H9 (cell line): Measurements from ENCODE around the gene ERC2. TPM values are rescaled to one million over a fixed set of nuclear protein-coding genes. Genes with fewer than 3 reads are reported as not detected.

Source experiments
- DNase-seq: peaks from one replicate; pipeline ENCODE4 v3.0.0-alpha.2; 2017
- H2AFZ ChIP-seq: one replicate; pipeline ENCODE4 v1.6.1; 2013; ENCODE audit warnings: mild to moderate bottlenecking, low read length, control low read depth, moderate library complexity
- H2AK5ac ChIP-seq: 2 replicates; pipeline ENCODE4 v1.6.1; 2013; ENCODE audit warnings: low read length, control low read depth, mixed read lengths; ENCODE audit not compliant: insufficient read length
- H2BK120ac ChIP-seq: one replicate; pipeline ENCODE4 v1.6.1; 2013; ENCODE audit warnings: low read depth, mild to moderate bottlenecking, low read length, control low read depth, inconsistent platforms; ENCODE audit not compliant: poor library complexity, severe bottlenecking
- H2BK12ac ChIP-seq: 2 replicates; pipeline ENCODE4 v1.6.1; 2013; ENCODE audit warnings: low read length, control low read depth, mixed read lengths, low read depth; ENCODE audit not compliant: insufficient read length
- H2BK15ac ChIP-seq: 2 replicates; pipeline ENCODE4 v1.6.1; 2013; ENCODE audit warnings: low read depth, low read length, control low read depth
- H2BK20ac ChIP-seq: one replicate; pipeline ENCODE4 v1.6.1; 2013; ENCODE audit warnings: low read depth, mild to moderate bottlenecking, low read length, control low read depth, inconsistent platforms; ENCODE audit not compliant: poor library complexity, severe bottlenecking
- H2BK5ac ChIP-seq: 2 replicates; pipeline ENCODE4 v1.6.1; 2013; ENCODE audit warnings: low read length, control low read depth, mixed read lengths; ENCODE audit not compliant: insufficient read length
- H3K14ac ChIP-seq: 2 replicates; pipeline ENCODE4 v1.6.1; 2013; ENCODE audit warnings: low read length, control low read depth; ENCODE audit not compliant: insufficient read depth
- H3K18ac ChIP-seq: 2 replicates; pipeline ENCODE4 v1.6.1; 2013; ENCODE audit warnings: low read depth, mild to moderate bottlenecking, mixed read lengths, low read length, control low read depth; ENCODE audit not compliant: insufficient read length
- H3K23ac ChIP-seq: 2 replicates; pipeline ENCODE4 v1.6.1; 2013; ENCODE audit warnings: low read length, control low read depth, mixed read lengths, low read depth; ENCODE audit not compliant: insufficient read length
- H3K23me2 ChIP-seq: 2 replicates; pipeline ENCODE4 v1.6.1; 2013; ENCODE audit warnings: low read depth, mild to moderate bottlenecking, mixed read lengths, low read length, control low read depth; ENCODE audit not compliant: insufficient read length, poor library complexity, severe bottlenecking
- H3K27ac ChIP-seq: 2 replicates; pipeline ENCODE4 v1.5.1; 2013; ENCODE audit warnings: low read length, control low read depth, mixed read lengths, low read depth; ENCODE audit not compliant: insufficient read length
- H3K27me3 ChIP-seq: 2 replicates; pipeline ENCODE4 v1.6.1; 2013; ENCODE audit warnings: low read length, control low read depth, inconsistent platforms; ENCODE audit not compliant: insufficient read depth
- H3K4ac ChIP-seq: 2 replicates; pipeline ENCODE4 v1.6.1; 2013; ENCODE audit warnings: low read depth, mild to moderate bottlenecking, control low read depth, inconsistent platforms, low read length, moderate library complexity
- H3K4me1 ChIP-seq: 2 replicates; pipeline ENCODE4 v1.6.1; 2013; ENCODE audit warnings: low read length, control low read depth, inconsistent platforms; ENCODE audit not compliant: insufficient read depth
- H3K4me2 ChIP-seq: 2 replicates; pipeline ENCODE4 v1.6.1; 2013; ENCODE audit warnings: low read length, control low read depth, mixed read lengths; ENCODE audit not compliant: insufficient read length, insufficient read depth
- H3K56ac ChIP-seq: 2 replicates; pipeline ENCODE4 v1.6.1; 2013; ENCODE audit warnings: low read depth, mild to moderate bottlenecking, mixed read lengths, low read length, control low read depth; ENCODE audit not compliant: insufficient read length
- H3K79me1 ChIP-seq: 2 replicates; pipeline ENCODE4 v1.6.1; 2013; ENCODE audit warnings: low read depth, mild to moderate bottlenecking, moderate library complexity, low read length, control low read depth, inconsistent platforms; ENCODE audit not compliant: insufficient read depth, poor library complexity, severe bottlenecking
- H3K79me2 ChIP-seq: 2 replicates; pipeline ENCODE4 v1.6.1; 2013; ENCODE audit warnings: low read length, control low read depth, inconsistent platforms; ENCODE audit not compliant: insufficient read depth
- H3K9ac ChIP-seq: 2 replicates; pipeline ENCODE4 v1.6.1; 2013; ENCODE audit warnings: low read length, control low read depth, mixed read lengths; ENCODE audit not compliant: insufficient read length; ENCODE audit errors: extremely low read depth
- H3K9me3 ChIP-seq: one replicate; pipeline ENCODE4 v1.6.1; 2013; ENCODE audit warnings: low read depth, low read length, inconsistent platforms; ENCODE audit not compliant: control insufficient read depth
- H3T11ph ChIP-seq: one replicate; pipeline ENCODE4 v1.6.1; 2013; ENCODE audit warnings: mild to moderate bottlenecking, low read length, control low read depth, inconsistent platforms
- H4K20me1 ChIP-seq: one replicate; pipeline ENCODE4 v1.6.1; 2013; ENCODE audit not compliant: control insufficient read depth, insufficient read length, insufficient read depth
- H4K5ac ChIP-seq: 2 replicates; pipeline ENCODE4 v1.6.1; 2013; ENCODE audit warnings: low read depth, mild to moderate bottlenecking, mixed read lengths, low read length, control low read depth; ENCODE audit not compliant: insufficient read length
- H4K8ac ChIP-seq: replicated peaks from 2 replicates; pipeline ENCODE4 v1.6.1; 2013; ENCODE audit warnings: low read length, control low read depth, mixed read lengths, low read depth; ENCODE audit not compliant: insufficient read length
- H4K91ac ChIP-seq: 2 replicates; pipeline ENCODE4 v1.6.1; 2013; ENCODE audit warnings: low read depth, mild to moderate bottlenecking, moderate library complexity, mixed read lengths, low read length, control low read depth; ENCODE audit not compliant: insufficient read length
- H3K27ac Mint-ChIP-seq, 3 experiments: 2 replicates in 2 of 3; 3 replicates in 1 of 3; pipeline ENCODE4 v1.8.0; 2020 to 2021; ENCODE audit warnings: mixed read lengths in 3 of 3, mild to moderate bottlenecking in 1 of 3, moderate library complexity in 1 of 3
- H3K27me3 Mint-ChIP-seq: 2 replicates; pipeline ENCODE4 v1.8.0; 2021; ENCODE audit warnings: low read depth, mild to moderate bottlenecking, moderate library complexity, mixed read lengths
- H3K36me3 Mint-ChIP-seq, 3 experiments: 2 replicates in 2 of 3; 3 replicates in 1 of 3; pipeline ENCODE4 v1.8.0; 2020 to 2021; ENCODE audit warnings: low read depth in 3 of 3, mixed read lengths in 3 of 3; ENCODE audit not compliant: insufficient read depth in 1 of 3
- H3K4me1 Mint-ChIP-seq, 2 experiments: 2 replicates each; pipeline ENCODE4 v1.8.0; 2020; ENCODE audit warnings: mixed read lengths in 2 of 2
- H3K4me3 Mint-ChIP-seq, 2 experiments: 2 replicates in 1 of 2; 3 replicates in 1 of 2; pipeline ENCODE4 v1.8.0; 2020 to 2021; ENCODE audit warnings: mild to moderate bottlenecking in 2 of 2, mixed read lengths in 2 of 2, moderate library complexity in 1 of 2
- H3K9me3 Mint-ChIP-seq, 2 experiments: 2 replicates in 1 of 2; 3 replicates in 1 of 2; pipeline ENCODE4 v1.8.0; 2020; ENCODE audit warnings: mild to moderate bottlenecking in 2 of 2, mixed read lengths in 2 of 2, moderate library complexity in 1 of 2
- WGBS: extraction: QIAGEN DNeasy Blood & Tissue Kit; methylation state at CpG from one replicate; pipeline ENCODE4 v1.1.7; 2013; ENCODE audit warnings: missing lambda C conversion rate, low lambda C conversion rate, mixed read lengths; ENCODE audit not compliant: insufficient read length; ENCODE audit errors: extremely low coverage; 5-methylcytosine and 5-hydroxymethylcytosine counted together
- total RNA-seq: library from RNA; stranded (reverse); gene quantifications from 2 replicates; pipeline ENCODE4 v1.2.1, GENCODE V29; 2021
- TF ChIP-seq, protein P1 (sequence below): fragments of 200-600 bp; sonication (generic); conservative IDR thresholded peaks from 3 replicates; pipeline ENCODE4 v1.8.0; 2021; ENCODE audit warnings: antibody characterized with exemption, mild to moderate bottlenecking

Gene ERC2
- total RNA-seq, 1 experiment from 2014 or later: 15.4 TPM

DNA sequence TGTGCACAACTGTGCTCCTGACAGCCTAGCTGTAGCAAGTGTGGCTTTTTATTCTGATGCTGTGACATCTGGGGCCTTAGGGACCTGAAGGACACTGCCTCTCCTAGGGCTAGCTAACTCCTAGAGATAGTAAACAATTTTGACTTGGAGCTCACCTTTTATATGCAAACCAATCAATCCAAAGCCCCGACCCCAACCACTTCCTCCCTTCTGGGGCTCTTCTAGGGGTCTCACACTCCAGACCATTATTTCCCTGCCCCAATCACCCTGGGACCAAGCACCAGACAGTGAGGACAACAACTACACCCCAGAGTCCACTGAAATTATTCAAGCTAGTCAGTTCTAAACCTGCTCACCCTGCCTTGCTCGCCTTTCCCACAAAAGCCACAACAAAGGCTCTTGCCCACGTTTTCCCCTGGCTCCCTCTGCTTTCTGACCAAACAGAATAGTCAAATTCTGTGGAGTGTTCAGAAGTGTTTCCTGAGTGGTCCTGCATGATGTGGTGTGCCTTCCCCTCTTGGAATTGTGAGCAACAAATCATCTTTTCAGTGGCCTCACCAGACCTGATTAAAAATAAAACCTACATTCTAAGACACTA lies 897.0 kb downstream of the ERC2 start:
- H3K9me3 Mint-ChIP-seq: no peaks in the 10 kb centered on the region

More for the DNA sequence above, 897.0 kb downstream of the ERC2 start:
- H2BK15ac ChIP-seq: no peak overlapping the region
- peak overlapping the region; percentile 66 for H3K27ac ChIP-seq
- H3K56ac ChIP-seq: no peak overlapping the region
- H3K23me2 ChIP-seq: no peaks in the 10 kb centered on the region
- DNase-seq: no peak
- peak overlapping the region; percentile 59; the same call in 1 of the 2 replicates for H3K14ac ChIP-seq
- H3K4me2 ChIP-seq: peak overlapping the region; percentile 5
- no peak overlapping the region for H2BK20ac ChIP-seq
- no peaks in the 10 kb centered on the region for H4K20me1 ChIP-seq
- H4K91ac ChIP-seq: peak overlapping the region; percentile 1
- peak overlapping the region; percentile 90 to 96 (median 95) for H3K27ac Mint-ChIP-seq
- H3K79me1 ChIP-seq: no peaks in the 10 kb centered on the region
- no peak overlapping the region for H4K8ac ChIP-seq
- no peak overlapping the region for H3K9ac ChIP-seq
- TF ChIP-seq, protein P1, sequence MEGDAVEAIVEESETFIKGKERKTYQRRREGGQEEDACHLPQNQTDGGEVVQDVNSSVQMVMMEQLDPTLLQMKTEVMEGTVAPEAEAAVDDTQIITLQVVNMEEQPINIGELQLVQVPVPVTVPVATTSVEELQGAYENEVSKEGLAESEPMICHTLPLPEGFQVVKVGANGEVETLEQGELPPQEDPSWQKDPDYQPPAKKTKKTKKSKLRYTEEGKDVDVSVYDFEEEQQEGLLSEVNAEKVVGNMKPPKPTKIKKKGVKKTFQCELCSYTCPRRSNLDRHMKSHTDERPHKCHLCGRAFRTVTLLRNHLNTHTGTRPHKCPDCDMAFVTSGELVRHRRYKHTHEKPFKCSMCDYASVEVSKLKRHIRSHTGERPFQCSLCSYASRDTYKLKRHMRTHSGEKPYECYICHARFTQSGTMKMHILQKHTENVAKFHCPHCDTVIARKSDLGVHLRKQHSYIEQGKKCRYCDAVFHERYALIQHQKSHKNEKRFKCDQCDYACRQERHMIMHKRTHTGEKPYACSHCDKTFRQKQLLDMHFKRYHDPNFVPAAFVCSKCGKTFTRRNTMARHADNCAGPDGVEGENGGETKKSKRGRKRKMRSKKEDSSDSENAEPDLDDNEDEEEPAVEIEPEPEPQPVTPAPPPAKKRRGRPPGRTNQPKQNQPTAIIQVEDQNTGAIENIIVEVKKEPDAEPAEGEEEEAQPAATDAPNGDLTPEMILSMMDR: no peak
- no peaks in the 10 kb centered on the region; the same call in 1 of the 2 replicates for H3K27me3 Mint-ChIP-seq
- H3K27me3 ChIP-seq: no peaks in the 10 kb centered on the region
- no peak overlapping the region for H3K23ac ChIP-seq
- H3T11ph ChIP-seq: no peak overlapping the region
- no peak overlapping the region for H4K5ac ChIP-seq
- peak overlapping the region; percentile 9 for H2BK12ac ChIP-seq
- no peaks in the 10 kb centered on the region for H3K9me3 ChIP-seq
- no peak overlapping the region for H2BK5ac ChIP-seq
- H3K4me1 Mint-ChIP-seq: peaks cover 28 to 33% of the 10 kb centered on the region in 2 experiments
- WGBS: no CpG with 5 or more reads among the region's 3 CpGs
- H3K4me1 ChIP-seq: peaks cover 8% of the 10 kb centered on the region; the same call in 1 of the 2 replicates
- no peak overlapping the region for H2AFZ ChIP-seq
- no peak overlapping the region for H3K4ac ChIP-seq
- H3K36me3 Mint-ChIP-seq: peaks cover 0 to 2% (median 0%) of the 10 kb centered on the region in 3 experiments; a peak in 2 of 7 replicates
- no peaks in the 10 kb centered on the region for H3K79me2 ChIP-seq
- no peak overlapping the region for H2BK120ac ChIP-seq
- H3K4me3 Mint-ChIP-seq: peak overlapping the region in 1 of 2 experiments; percentile 50; a peak in 2 of 5 replicates
- peak overlapping the region; percentile 71 for H3K18ac ChIP-seq
- no peak overlapping the region for H2AK5ac ChIP-seq
